OCI-LY7 (cell line): ENCODE data around the gene SPG11. TPM values are rescaled to one million over a fixed set of nuclear protein-coding genes. Genes with fewer than 3 reads are reported as not detected.

Experiments used
- BruUV-seq: library from RNA; stranded (reverse); fragments of 400-500 nt; replicated peaks from 2 replicates; lab custom pipeline; 2021; lab: Mats Ljungman, UMichigan
- CTCF ChIA-PET: fragments of 300-600 bp; sonication (Branson Sonifier 250); formaldehyde crosslinking; loops from one replicate; lab custom pipeline; 2022; ENCODE audit warnings: antibody characterized with exemption; ENCODE audit not compliant: unreplicated experiment; lab: Charles Lee
- POLR2A ChIA-PET: fragments of 300-600 bp; sonication (Branson Sonifier 250); formaldehyde crosslinking; loops from one replicate; lab custom pipeline; 2022; ENCODE audit warnings: antibody characterized with exemption; lab: Charles Lee
- DNase-seq: peaks from one replicate; pipeline ENCODE4 v3.0.0-alpha.2; 2015; ENCODE audit warnings: low spot score
- H2AFZ ChIP-seq: fragments of 200-600 bp; sonication (generic), shearing (Covaris generic); 2 replicates; pipeline ENCODE4 v1.6.1; 2014; ENCODE audit warnings: mild to moderate bottlenecking, antibody characterized with exemption, low read length, moderate library complexity
- H3K27ac ChIP-seq: fragments of 200-600 bp; sonication (generic); 2 replicates; pipeline ENCODE4 v1.5.1; 2014; ENCODE audit warnings: mixed run types, low read depth, mild to moderate bottlenecking, moderate library complexity, low read length, inconsistent platforms; ENCODE audit not compliant: poor library complexity, severe bottlenecking
- H3K36me3 ChIP-seq: fragments of 200-600 bp; sonication (generic); 2 replicates; pipeline ENCODE4 v1.6.1; 2014; ENCODE audit warnings: mild to moderate bottlenecking, antibody characterized with exemption, low read length, moderate library complexity, mixed read lengths; ENCODE audit not compliant: insufficient read depth
- H3K4me1 ChIP-seq: fragments of 200-600 bp; sonication (generic); 2 replicates; pipeline ENCODE4 v1.5.1; 2014; ENCODE audit warnings: mild to moderate bottlenecking, low read length; ENCODE audit not compliant: insufficient read depth, poor library complexity, severe bottlenecking
- H3K4me2 ChIP-seq: fragments of 200-600 bp; sonication (generic); 2 replicates; pipeline ENCODE4 v1.6.1; 2014; ENCODE audit warnings: mild to moderate bottlenecking, low read length
- H3K4me3 ChIP-seq: fragments of 200-600 bp; sonication (generic); 2 replicates; pipeline ENCODE4 v1.5.1; 2014; ENCODE audit warnings: mild to moderate bottlenecking, low read depth, low read length; ENCODE audit not compliant: poor library complexity, severe bottlenecking
- H3K79me2 ChIP-seq: fragments of 200-600 bp; sonication (generic); 2 replicates; pipeline ENCODE4 v1.6.1; 2016; ENCODE audit warnings: low read depth, mild to moderate bottlenecking, low read length, moderate library complexity, mixed read lengths; ENCODE audit not compliant: insufficient read depth
- H3K9me2 ChIP-seq: fragments of 200-600 bp; sonication (generic); 2 replicates; pipeline ENCODE4 v1.6.1; 2016; ENCODE audit warnings: mild to moderate bottlenecking, low read length, mixed read lengths; ENCODE audit not compliant: insufficient read depth
- H3K9me3 ChIP-seq: fragments of 200-600 bp; sonication (generic); 2 replicates; pipeline ENCODE4 v1.6.1; 2014; ENCODE audit warnings: mild to moderate bottlenecking, mixed run types, low read length, mixed read lengths
- H4K20me1 ChIP-seq: fragments of 200-600 bp; sonication (generic); 2 replicates; pipeline ENCODE4 v1.6.1; 2014; ENCODE audit warnings: mild to moderate bottlenecking, antibody characterized with exemption, low read length, moderate library complexity, mixed read lengths; ENCODE audit not compliant: insufficient read depth
- EZH2phosphoT487 ChIP-seq: fragments of 200-600 bp; sonication (generic); IDR thresholded peaks from 2 replicates; pipeline ENCODE4 v1.6.1; 2018; ENCODE audit warnings: low read depth, borderline replicate concordance, mild to moderate bottlenecking, mixed run types, antibody characterized with exemption, low read length, moderate library complexity, mixed read lengths
- intact Hi-C: fragments of 100-400 bp; cut with micrococcal nuclease; formaldehyde crosslinking; loops from one replicate; pipeline ENCODE4 v1.10.0; 2022; ENCODE audit not compliant: unreplicated experiment
- total RNA-seq, 2 experiments: library from RNA; depleted of rRNA in 1 of 2; stranded (reverse); fragments of >200 nt in 1 of 2; shearing (Covaris generic) in 1 of 2; gene quantifications; 2 replicates each; pipeline ENCODE4 v1.2.3, GENCODE V29; 2014 to 2022
- TF ChIP-seq, protein P1 (sequence below): fragments of 200-600 bp; sonication (generic); conservative IDR thresholded peaks from 2 replicates; pipeline ENCODE4 v1.5.1; 2014; ENCODE audit warnings: mild to moderate bottlenecking, antibody characterized with exemption, low read length, moderate library complexity, mixed read lengths

Gene SPG11
- total RNA-seq, 2 experiments from 2014 or later: 69.1 to 92.8 TPM

DNA sequence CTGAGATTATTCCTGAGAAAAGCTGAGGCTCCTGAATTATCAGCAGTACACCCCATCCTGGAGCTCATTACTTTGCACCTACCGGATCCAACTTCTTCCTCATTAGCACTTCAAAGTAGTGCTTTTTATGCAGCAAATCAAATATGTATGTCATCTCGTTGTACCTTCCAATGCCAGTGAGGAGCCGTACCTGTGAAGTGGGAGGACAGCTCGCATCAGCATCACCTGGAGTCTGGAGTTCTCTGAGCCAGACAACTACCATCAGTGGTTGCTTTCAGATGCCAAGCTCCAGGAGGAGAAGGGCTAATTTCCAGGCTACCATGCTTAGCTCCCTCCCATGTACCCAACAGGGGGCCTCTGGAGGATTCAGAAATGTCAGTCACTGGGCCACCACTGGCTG is 94.1 kb downstream of the SPG11 start:
- no peak overlapping the region for H3K27ac ChIP-seq
- intact Hi-C loops: no loop called here
- BruUV-seq: no TSS peak
- H3K9me2 ChIP-seq: no peaks in the 10 kb centered on the region
- no peaks in the 10 kb centered on the region for H3K79me2 ChIP-seq
- TF ChIP-seq EZH2phosphoT487: no peak
- TF ChIP-seq, protein P1, sequence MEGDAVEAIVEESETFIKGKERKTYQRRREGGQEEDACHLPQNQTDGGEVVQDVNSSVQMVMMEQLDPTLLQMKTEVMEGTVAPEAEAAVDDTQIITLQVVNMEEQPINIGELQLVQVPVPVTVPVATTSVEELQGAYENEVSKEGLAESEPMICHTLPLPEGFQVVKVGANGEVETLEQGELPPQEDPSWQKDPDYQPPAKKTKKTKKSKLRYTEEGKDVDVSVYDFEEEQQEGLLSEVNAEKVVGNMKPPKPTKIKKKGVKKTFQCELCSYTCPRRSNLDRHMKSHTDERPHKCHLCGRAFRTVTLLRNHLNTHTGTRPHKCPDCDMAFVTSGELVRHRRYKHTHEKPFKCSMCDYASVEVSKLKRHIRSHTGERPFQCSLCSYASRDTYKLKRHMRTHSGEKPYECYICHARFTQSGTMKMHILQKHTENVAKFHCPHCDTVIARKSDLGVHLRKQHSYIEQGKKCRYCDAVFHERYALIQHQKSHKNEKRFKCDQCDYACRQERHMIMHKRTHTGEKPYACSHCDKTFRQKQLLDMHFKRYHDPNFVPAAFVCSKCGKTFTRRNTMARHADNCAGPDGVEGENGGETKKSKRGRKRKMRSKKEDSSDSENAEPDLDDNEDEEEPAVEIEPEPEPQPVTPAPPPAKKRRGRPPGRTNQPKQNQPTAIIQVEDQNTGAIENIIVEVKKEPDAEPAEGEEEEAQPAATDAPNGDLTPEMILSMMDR: no peak
- no peaks in the 10 kb centered on the region for H4K20me1 ChIP-seq
- H2AFZ ChIP-seq: no peak overlapping the region
- ChIA-PET POLR2A (interaction anchor here (0.7 kb wide), 1 partner anchor 761 kb away, joined by 3 read pairs; no protein-coding TSS in a partner anchor), CTCF (interaction anchor here (0.6 kb wide), 1 partner anchor 95 kb away, joined by 3 read pairs; no protein-coding TSS in a partner anchor)
- no peak for DNase-seq
- H3K36me3 ChIP-seq: peaks cover 71% of the 10 kb centered on the region
- H3K4me1 ChIP-seq: no peaks in the 10 kb centered on the region
- H3K4me2 ChIP-seq: no peak overlapping the region
- H3K9me3 ChIP-seq: peaks cover 8% of the 10 kb centered on the region; the same call in 1 of the 2 replicates
- no peak overlapping the region for H3K4me3 ChIP-seq

DNA sequence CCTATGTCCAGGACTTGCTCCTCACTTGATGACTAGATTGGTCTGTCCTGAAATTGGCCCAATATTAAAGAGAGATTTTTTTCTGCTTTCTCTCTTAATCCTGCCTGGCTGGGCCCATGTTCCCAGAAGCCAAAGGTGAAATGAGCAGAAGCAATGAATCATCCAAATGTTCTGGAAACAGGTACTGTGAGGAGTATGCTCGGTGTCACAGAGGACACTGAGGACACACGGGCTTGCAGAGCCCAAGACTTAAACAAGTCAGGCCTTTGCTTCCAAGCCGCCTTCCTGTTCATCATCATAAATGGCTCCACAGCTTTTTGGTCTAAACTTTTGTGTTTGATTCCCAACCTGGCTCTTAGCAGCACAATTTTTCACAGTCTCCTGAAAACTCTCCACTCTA is 95.1 kb downstream of the SPG11 start:
- no peak for TF ChIP-seq EZH2phosphoT487
- TF ChIP-seq, protein P1: no peak
- Histone ChIP-seq H3K79me2 (no peaks in the 10 kb centered on the region), H2AFZ (no peak overlapping the region), H3K36me3 (peaks cover 72% of the 10 kb centered on the region), H3K27ac (no peak overlapping the region), H4K20me1 (no peaks in the 10 kb centered on the region), H3K4me2 (no peak overlapping the region), H3K9me3 (peaks cover 10% of the 10 kb centered on the region; the same call in 1 of the 2 replicates), H3K9me2 (no peaks in the 10 kb centered on the region), H3K4me3 (no peak overlapping the region), H3K4me1 (no peaks in the 10 kb centered on the region)
- no TSS peak for BruUV-seq
- ChIA-PET POLR2A (no interaction called here), CTCF (no interaction called here)
- intact Hi-C loops: no loop called here
- DNase-seq: no peak

DNA sequence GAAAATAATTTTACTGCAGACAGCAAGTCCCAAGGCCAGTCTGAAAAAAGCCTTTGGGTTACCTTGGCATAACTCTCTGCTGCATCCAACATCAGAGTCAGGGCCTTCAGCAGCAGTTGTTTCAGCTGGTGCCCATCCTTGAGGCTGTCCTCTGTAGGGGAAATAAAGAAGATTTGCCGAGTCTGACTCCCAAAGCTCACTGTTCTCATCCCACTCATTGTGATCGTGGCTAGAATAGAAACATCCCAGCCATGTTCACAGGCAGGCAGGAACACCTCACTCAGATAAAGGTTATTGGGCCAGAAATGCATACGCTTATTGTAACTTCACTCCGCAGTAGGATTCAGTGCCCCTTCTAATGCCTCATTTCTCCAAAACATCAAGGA is 97.3 kb downstream of the SPG11 start:
- TF ChIP-seq, protein P1: no peak
- TF ChIP-seq EZH2phosphoT487: no peak
- no peak for DNase-seq
- Histone ChIP-seq H2AFZ (no peak overlapping the region), H3K4me3 (no peak overlapping the region), H3K36me3 (peaks cover 79% of the 10 kb centered on the region), H4K20me1 (no peaks in the 10 kb centered on the region), H3K4me1 (no peaks in the 10 kb centered on the region), H3K9me3 (peaks cover 10% of the 10 kb centered on the region; the same call in 1 of the 2 replicates), H3K4me2 (no peak overlapping the region), H3K27ac (no peak overlapping the region), H3K79me2 (no peaks in the 10 kb centered on the region), H3K9me2 (no peaks in the 10 kb centered on the region)
- ChIA-PET CTCF (no interaction called here), POLR2A (no interaction called here)
- intact Hi-C loops: no loop called here
- no TSS peak for BruUV-seq
